Stimulated activated CD8-positive, alpha-beta memory T cell treated with anti-CD3 and anti-CD28 coated beads, Interleukin-2, amount 100 ng/mL, for 1 hour (primary cell): ENCODE data around the gene FCHSD2.
"Not testable (repeated sequence)": the region's sequence is repeated elsewhere in the genome, so short reads cannot be mapped to it uniquely, and the experiment has no call there.

Experiments used
- DNase-seq, 2 donors: peaks; one replicate each; pipeline ENCODE4 v3.0.0-alpha.2; 2020; ENCODE audit warnings: low read depth in 2 of 2

The FCHSD2 gene

DNA sequence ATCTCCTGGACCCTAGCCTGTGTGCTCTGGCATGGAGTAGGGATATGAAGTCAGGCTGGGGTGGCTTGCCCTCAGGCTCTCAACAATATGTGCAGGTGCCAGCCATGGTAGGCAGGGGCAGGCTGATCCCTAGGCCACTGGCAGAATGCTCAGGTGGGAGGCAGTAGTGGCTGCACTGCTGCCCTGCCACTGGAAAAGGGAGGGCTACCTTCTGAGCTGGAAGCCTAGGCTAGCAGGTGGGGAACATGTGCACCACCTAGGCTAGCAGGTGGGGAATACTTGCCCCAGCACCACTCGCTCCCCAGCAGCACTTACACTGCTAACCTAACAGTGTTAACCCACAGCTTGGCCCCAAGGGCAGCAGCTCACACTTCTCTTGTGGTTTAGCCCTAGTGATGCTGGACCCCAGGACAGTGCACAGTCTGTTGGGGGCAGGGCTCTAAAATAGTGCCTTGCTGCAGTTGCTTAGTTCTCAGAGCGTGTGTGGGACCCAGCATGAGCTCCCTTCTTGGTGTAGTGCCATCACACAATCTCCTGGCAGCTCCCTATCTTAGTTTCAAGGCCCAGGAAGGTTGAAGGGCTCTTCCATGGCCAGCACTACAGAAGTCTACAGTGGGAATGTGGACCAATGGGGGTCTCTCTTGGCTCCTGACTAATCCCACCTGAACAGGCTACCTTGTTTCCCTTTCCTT, 130.8 kb downstream of the FCHSD2 start:
- no peak for DNase-seq

DNA sequence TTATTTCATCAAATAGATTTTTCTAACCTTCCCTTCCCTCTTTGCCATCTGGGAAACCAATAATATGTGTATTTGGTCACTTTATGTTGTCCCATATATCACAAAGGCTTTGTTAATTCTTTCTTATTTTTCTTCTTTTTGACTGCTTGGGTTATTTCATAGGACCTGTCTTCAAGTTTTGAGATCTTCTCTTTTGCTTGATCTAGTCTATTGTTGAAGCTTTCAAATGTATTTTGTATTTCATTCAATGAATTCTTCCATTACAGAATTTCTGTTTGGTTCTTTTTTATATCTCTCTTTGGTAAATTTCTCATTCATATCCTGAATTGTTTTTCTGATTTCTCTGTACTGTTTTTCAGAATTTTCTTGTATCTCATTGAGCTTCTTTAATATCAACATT, 132.1 kb downstream of the FCHSD2 start:
- no peak for DNase-seq

- no peak for DNase-seq
Measured at GRCh38 chr11:73004088-73004487, 138.0 kb downstream of the FCHSD2 start.

DNA sequence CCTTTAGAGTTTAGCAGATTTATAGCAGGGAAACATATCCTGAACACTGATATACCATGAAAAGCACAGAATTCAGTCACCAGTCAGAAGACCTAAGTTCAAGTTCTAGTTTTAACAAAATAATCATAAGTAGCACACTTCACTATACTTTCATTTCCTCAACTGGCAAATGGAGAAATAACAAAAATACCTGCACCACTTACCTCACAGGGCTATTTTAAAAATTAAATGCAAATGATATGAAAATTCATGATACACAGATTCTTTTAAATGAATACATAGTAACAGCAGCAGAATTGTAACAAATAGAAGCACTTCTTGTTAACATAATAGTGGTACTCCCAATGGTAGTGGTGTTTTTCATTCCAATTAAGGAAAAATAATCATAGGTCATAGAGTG, 139.0 kb downstream of the FCHSD2 start:
- no peak for DNase-seq

DNA sequence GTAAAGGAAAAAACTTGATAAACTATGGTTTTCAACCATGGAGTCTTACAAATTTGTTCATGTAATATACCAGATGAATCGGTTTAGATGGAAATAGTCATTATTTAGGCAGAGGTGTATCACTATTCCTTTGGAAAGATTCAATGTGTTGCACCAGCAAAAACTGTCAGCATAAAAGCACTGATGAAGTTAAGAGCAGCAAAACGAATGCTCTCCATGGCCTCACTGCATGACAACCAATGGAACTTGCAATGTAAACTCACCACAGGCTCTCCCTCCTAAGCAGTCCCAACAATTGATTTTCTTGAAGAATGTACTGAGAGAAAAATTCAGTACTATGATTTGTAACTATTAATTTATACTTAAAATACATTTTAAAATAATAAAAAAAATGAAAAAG, 139.9 kb downstream of the FCHSD2 start:
- DNase-seq = no peak

GRCh38 chr11:73001615-73002014, 140.5 kb downstream of the FCHSD2 start:
- no peak for DNase-seq

DNA sequence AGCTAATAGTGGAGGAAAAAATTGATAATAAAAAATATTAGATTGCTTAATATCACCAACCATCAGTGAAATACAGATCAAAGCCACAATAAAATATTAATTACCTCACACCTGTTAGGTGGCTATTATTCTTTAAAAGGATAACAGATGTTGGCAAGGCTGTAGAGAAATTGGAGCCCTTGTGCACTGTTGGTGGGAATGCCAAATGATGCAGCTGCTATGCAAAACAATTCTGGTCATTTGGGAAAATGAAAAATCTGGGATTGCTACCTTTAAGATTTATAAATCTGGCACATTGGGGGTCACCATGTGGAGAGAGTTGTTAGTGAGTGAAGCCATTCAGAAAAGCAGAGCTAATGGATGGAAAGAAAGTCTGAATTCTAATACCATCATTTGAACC, 143.4 kb downstream of the FCHSD2 start:
- no peak for DNase-seq

GRCh38 chr11:72996959-72997358, 145.2 kb downstream of the FCHSD2 start:
- no peak for DNase-seq

DNA sequence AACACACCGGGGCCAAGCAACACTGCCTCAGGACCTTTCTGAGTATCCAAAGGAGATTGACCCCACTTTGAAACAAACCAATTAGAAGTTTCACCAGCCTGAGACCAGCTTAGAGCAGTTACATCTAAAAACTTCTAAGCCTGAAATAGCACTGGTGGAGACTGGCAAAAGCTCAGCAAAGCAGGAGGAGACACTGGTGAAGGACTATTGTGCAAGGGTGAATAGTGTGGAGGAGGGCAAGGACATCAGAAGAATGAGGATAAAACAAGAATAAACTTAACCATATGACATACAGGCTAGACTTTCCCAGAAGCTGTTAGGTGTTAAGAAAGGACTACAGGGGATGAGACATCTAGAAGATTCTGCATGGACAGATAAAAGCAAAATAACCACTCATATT, 152.4 kb downstream of the FCHSD2 start:
- DNase-seq = no peak

GRCh38 chr11:72988821-72989220, 153.3 kb downstream of the FCHSD2 start:
- no peak for DNase-seq

DNA sequence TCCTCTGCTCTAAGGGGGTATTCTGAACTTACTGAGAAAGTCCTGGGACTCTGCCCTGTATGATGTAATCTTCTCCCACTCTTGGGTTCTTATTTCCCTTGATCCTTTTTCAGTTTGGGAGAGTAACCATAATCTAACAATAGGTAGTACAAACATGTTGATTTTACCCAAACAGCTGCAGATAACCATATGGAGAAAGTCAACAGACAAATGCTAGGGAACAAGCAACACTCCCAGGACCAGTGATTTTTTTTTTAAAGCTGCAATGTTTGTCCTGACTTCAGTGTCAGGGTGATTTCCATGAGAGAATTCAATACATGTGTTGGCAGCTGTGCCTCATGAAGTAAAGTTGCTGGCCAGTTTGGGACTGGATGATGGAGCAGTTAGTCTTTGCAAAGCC, 156.5 kb downstream of the FCHSD2 start:
- DNase-seq = no peak

- no peak for DNase-seq
Measured at GRCh38 chr11:72984453-72985077, 157.6 kb downstream of the FCHSD2 start.

DNA sequence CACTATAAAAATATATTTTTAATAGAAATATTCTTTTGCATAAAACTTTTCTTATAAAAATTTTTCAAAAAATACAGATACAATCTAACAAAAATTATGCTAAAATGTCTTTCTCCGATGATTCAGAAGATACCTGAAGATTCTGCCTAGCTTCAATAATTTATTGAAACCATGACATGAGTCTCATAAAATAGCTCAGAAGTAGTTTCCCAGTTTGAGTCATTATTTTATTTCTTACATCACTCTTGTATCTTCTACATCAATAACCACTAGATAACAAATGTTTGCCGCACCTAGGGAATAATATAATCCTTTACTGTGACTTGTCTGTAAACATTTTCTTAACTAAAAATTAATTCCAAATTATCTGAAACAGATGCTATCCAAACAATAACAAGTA, 158.6 kb downstream of the FCHSD2 start:
- no peak for DNase-seq

GRCh38 chr11:72981971-72982685, 160.0 kb downstream of the FCHSD2 start:
- DNase-seq = no peak

- DNase-seq = no peak
Measured at GRCh38 chr11:72981080-72981479, 161.0 kb downstream of the FCHSD2 start.

DNA sequence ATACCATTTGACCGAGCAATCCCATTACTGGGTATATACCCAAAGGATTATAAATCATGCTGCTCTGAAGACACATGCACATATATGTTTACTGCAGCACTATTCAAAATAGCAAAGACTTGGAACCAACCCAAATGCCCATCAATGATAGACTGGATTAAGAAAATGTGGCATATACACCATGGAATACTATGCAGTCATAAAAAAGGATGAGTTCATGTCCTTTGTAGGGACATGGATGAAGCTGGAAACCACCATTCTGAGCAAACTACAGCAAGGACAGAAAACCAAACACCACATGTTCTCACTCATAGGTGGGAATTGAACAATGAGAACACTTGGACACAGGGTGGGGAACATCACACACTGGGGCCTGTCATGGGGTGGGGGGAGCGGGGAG, 164.3 kb downstream of the FCHSD2 start:
- DNase-seq = not testable (repeated sequence)

- not testable (repeated sequence) for DNase-seq
Measured at GRCh38 chr11:72976522-72976892, 165.6 kb downstream of the FCHSD2 start.

DNA sequence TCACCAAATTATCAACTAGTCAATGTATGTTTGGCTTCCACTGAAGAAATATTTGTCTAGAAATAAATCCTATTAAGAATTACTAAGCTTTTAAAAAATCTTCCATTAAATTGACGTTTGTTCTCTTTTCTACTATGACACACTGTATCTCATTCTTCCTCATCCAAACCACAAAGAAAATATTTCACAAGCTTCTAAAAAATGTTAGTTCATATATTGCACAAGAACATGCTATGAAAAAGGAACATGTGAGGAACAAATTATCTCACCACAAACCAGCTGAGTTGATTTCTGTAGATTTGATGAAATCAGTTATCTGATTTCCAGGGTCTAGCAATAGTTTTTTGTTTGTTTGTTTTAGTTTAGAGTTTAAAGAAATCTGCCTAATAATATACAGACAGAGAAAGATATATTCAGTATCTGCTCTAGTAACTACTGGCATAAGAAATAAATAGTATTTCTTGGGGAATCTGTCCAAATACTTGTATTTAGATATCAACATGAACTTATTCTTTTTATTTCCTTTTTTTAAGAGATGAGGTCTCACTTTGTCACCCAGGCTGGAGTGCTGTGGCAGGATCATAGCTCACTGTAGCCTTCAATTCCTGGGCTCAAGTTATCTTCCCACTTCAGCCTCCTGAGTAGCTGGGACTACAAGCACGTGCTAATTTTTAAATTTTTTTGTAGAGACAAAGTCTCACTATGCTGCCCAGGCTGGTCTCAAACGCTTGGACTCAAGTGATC, 166.2 kb downstream of the FCHSD2 start:
- no peak for DNase-seq

DNA sequence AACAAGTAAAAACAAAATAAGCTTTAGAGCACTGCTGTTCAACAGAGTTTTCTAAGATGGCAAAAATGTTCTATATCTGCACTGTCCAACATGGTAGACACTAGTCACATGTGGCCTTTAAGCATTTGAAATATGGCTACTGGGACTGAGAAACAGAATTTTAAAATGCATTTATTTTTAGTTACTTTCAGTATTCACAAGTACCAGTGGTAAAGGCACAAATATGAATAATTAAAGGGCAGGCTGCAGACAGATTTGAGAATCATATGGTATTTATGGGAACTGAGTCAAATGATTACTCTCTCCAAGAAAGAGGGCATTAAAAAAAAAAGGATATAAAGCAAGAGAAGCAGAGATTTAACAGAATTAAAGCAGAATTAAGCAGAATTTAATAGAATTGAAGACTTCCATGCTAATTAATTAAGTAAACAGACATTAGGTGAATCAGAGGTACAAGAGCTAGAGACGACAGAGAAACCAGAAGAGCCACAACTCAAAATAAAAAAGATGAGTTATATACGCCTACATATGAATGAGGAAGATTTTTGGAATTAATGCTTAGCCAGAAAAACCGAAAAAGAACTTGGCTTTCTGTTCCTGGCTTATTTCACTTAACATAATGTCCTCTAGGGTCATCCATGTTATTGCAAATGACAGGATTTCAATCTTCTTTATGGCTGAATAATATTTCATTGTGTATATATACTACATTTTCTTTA, 167.5 kb downstream of the FCHSD2 start:
- DNase-seq = no peak

DNA sequence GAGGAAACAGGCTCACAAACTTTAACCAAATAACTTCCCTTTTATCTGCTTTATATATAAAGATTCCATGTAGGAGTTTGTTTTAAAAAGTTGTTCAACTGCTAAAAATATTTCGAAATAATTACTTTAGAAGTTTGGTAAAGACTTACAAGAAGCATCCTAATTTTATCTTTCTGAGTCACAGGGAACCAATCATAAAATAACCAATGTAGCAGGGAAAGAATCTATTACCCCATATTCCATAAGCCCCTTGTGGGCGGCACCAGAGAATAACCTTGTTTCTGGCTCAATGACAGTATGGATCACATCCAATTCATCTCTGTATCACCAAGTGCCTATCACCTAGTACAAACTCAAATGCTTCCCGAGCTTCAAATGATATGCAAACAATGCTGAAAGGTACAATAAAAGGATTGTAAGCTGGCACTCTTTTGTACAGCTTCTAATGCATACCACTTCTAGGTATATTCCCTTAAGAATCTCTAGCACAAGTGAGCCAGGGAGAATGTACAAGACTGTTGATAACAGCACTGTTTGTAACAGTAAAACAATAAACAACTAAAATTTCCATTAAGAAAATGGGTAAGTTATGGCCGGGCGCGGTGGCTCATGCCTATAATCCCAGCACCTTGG, 169.5 kb downstream of the FCHSD2 start:
- no peak for DNase-seq
